Natural killer cell treated with Interleukin-12 subunit alpha and Interleukin-12 subunit beta and Interleukin-15 and Interleukin-18, amount 100 ng/mL, for 72 hours (primary cell): Measurements from ENCODE around the gene SEMG1. TPM values are rescaled to one million over a fixed set of nuclear protein-coding genes. Genes with fewer than 3 reads are reported as not detected.

ENCODE experiments used
- ATAC-seq, 2 donors: fragments of 150-1000 bp; cut with Tn5 transposase in 1 of 2; sonication (Bioruptor Pico), chemical (Tn5 transposase) in 1 of 2; 2 replicates each; pipeline ENCODE4 v1.10.0; 2021
- DNase-seq: peaks from one replicate; pipeline ENCODE4 v3.0.0; 2022; ENCODE audit warnings: low spot score
- H3K27ac Mint-ChIP-seq, 2 donors: 1 replicate in 1 of 2; 2 replicates in 1 of 2; pipeline ENCODE4 v1.8.0; 2022; ENCODE audit warnings: mixed read lengths in 2 of 2, mild to moderate bottlenecking in 1 of 2, moderate library complexity in 1 of 2
- H3K27me3 Mint-ChIP-seq, 2 donors: 1 replicate in 1 of 2; 2 replicates in 1 of 2; pipeline ENCODE4 v1.8.0; 2022; ENCODE audit warnings: mixed read lengths in 2 of 2
- H3K36me3 Mint-ChIP-seq: one replicate; pipeline ENCODE4 v1.8.0; 2022; ENCODE audit warnings: mixed read lengths
- H3K4me1 Mint-ChIP-seq, 2 donors: 1 replicate in 1 of 2; 2 replicates in 1 of 2; pipeline ENCODE4 v1.8.0; 2022; ENCODE audit warnings: low read depth in 2 of 2, mixed read lengths in 2 of 2, mild to moderate bottlenecking in 1 of 2
- H3K4me3 Mint-ChIP-seq: one replicate; pipeline ENCODE4 v1.8.0; 2022; ENCODE audit warnings: mixed read lengths
- H3K9me3 Mint-ChIP-seq: 2 replicates; pipeline ENCODE4 v1.8.0; 2022; ENCODE audit warnings: mixed read lengths
- total RNA-seq, 2 donors: library from RNA; stranded (reverse); gene quantifications; one replicate each; pipeline ENCODE4 v1.2.3, GENCODE V29; 2022

Gene SEMG1
- total RNA-seq, 2 donors from 2014 or later = not detected

GRCh38 chr20:45191926-45192325 lies 14.9 kb upstream of the SEMG1 start:
- Mint-ChIP-seq H3K27ac (no peak overlapping the region), H3K36me3 (no peaks in the 10 kb centered on the region)
- ATAC-seq = no peak

DNA sequence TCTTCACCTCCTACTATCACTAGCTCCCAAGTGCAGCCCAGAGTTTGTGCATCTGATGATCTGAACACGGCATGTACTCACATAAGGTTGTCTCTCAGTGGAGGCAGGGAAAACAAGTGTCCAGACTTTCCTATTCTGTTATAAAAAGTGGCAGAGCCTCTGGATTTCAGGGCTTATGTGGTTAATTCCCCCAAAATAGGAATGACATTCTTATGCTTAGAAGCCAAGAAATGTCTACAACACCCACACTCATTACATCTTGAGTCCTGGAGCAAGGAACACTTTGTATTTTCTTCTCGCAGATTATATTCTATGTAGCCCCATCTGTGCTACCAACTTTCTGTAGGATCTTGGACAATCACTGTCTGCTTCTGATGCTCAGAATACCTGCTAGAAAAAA lies 13.5 kb upstream of the SEMG1 start:
- no peaks in the 10 kb centered on the region for H3K9me3 Mint-ChIP-seq

More at GRCh38 chr20:45191926-45192325, 14.9 kb upstream of the SEMG1 start:
- Mint-ChIP-seq H3K4me1 (no peaks in the 10 kb centered on the region), H3K4me3 (no peak overlapping the region), H3K27me3 (peaks cover 8 to 23% of the 10 kb centered on the region in 2 donors), H3K9me3 (no peaks in the 10 kb centered on the region)
- no peak for DNase-seq

GRCh38 chr20:45209924-45210323 lies 3.1 kb downstream of the SEMG1 start:
- Mint-ChIP-seq H3K4me3 (no peak overlapping the region), H3K27me3 (peaks cover 38 to 64% of the 10 kb centered on the region in 2 donors), H3K36me3 (no peaks in the 10 kb centered on the region), H3K9me3 (no peaks in the 10 kb centered on the region), H3K4me1 (no peaks in the 10 kb centered on the region), H3K27ac (no peak overlapping the region)
- ATAC-seq (no peak), DNase-seq (no peak)

More for the DNA sequence above, 13.5 kb upstream of the SEMG1 start:
- no peak overlapping the region for H3K27ac Mint-ChIP-seq
- H3K36me3 Mint-ChIP-seq = no peaks in the 10 kb centered on the region
- ATAC-seq = no peak
- DNase-seq = no peak
- no peak overlapping the region for H3K4me3 Mint-ChIP-seq
- peaks cover 16 to 26% of the 10 kb centered on the region in 2 donors for H3K27me3 Mint-ChIP-seq
- no peaks in the 10 kb centered on the region for H3K4me1 Mint-ChIP-seq

- DNase-seq (no peak), ATAC-seq (no peak)
- no peak overlapping the region for H3K4me3 Mint-ChIP-seq
- H3K27me3 Mint-ChIP-seq = peaks cover 28 to 50% of the 10 kb centered on the region in 2 donors
- no peaks in the 10 kb centered on the region for H3K4me1 Mint-ChIP-seq
- H3K36me3 Mint-ChIP-seq = no peaks in the 10 kb centered on the region
- H3K9me3 Mint-ChIP-seq = no peaks in the 10 kb centered on the region
- no peak overlapping the region for H3K27ac Mint-ChIP-seq
Observed at GRCh38 chr20:45211569-45212474, 5.0 kb downstream of the SEMG1 start.

DNA sequence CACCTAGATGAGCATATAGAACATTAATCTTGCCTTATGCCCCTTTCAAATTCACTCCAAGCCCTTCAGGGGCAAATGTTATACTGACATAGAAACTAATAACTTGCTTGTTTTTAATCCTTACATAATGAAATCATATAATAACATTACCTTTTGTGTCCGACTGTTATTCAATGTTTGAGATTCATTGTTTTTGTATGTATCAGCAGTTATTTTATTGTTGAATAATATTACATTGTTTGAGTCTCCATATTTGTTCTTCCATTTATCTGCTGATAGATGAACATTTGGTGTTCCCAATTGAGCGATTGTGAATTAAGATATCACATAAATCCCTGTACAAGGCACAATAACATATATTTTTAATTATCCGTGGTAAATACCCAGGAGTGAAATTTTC lies 6.0 kb downstream of the SEMG1 start:
- Mint-ChIP-seq H3K4me1 (no peaks in the 10 kb centered on the region), H3K27me3 (peaks cover 22 to 50% of the 10 kb centered on the region in 2 donors), H3K9me3 (no peaks in the 10 kb centered on the region), H3K27ac (no peak overlapping the region), H3K4me3 (no peak overlapping the region), H3K36me3 (no peaks in the 10 kb centered on the region)
- DNase-seq (no peak), ATAC-seq (no peak)

DNA sequence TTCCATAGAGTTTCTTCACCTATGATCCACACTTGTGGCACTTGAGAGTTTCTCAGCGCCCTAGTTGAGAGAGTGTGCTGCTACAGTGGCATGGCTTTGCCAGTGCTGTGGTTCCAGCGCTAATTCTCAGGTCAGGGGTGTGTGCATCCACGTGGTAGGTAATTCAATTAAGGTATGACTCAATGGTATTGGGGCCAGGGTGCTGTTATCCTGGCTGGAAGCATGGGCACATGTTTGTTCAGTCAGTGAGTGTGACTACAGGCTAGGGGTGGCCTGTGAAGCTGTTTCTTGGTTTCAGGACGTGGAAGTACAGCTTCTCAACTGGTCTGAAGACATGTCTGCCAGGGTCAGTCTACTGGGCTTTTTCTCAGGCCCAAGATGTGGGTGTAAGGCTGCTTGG lies 11.3 kb downstream of the SEMG1 start:
- no peak overlapping the region for H3K4me3 Mint-ChIP-seq
- no peaks in the 10 kb centered on the region for H3K9me3 Mint-ChIP-seq
- H3K4me1 Mint-ChIP-seq = no peaks in the 10 kb centered on the region
- ATAC-seq (no peak), DNase-seq (no peak)
- H3K27ac Mint-ChIP-seq = no peak overlapping the region
- peaks cover 25 to 55% of the 10 kb centered on the region in 2 donors for H3K27me3 Mint-ChIP-seq
- no peaks in the 10 kb centered on the region for H3K36me3 Mint-ChIP-seq

DNA sequence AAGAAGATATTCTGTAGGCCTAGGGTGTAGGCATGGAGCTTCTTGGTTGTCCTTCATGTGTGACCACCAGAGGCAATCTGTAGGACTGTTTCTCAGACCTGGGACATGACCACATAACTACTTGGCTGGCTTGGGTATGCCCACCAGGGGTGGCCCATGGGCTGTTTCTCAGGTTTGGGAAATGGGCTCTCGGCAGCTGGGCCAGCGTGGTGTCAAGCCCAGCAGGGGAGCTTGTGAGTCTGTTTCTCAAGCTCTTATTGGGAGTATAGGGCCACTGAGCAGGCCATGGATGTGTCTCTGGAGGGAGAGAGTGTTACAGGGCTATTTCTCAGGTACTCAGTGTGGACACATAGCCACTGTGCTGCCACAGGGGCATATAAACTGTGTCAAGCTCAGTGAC lies 11.8 kb downstream of the SEMG1 start:
- H3K27ac Mint-ChIP-seq = no peak overlapping the region

DNA sequence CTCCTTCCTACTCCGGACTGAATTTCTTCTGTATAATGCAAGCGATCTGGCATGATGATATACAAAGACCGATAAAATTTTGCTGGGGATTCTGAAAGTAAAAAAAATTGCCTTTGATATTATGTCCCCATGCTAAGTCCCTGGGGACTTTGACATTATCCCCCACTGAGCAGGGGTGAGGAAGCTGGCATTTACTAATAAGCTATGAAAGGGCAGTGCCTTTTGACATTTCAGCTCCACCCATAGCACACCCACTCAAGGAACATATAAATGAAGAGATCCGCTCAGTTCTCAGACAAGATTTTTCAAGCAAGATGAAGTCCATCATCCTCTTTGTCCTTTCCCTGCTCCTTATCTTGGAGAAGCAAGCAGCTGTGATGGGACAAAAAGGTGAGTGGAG lies 14.2 kb downstream of the SEMG1 start, which contains the start of gene SEMG2:
Gene SEMG2 (plus strand): TSS at position 298 of the 400 bp plus-strand sequence. CDS start 17 bp downstream, at position 315.
- no peak within 1 kb of the TSS for H3K4me3 Mint-ChIP-seq

More for the DNA sequence above, 11.8 kb downstream of the SEMG1 start:
- Mint-ChIP-seq H3K27me3 (peaks cover 26 to 51% of the 10 kb centered on the region in 2 donors), H3K4me3 (no peak overlapping the region), H3K9me3 (no peaks in the 10 kb centered on the region), H3K4me1 (no peaks in the 10 kb centered on the region), H3K36me3 (no peaks in the 10 kb centered on the region)
- DNase-seq (no peak), ATAC-seq (peak in 1 of 2 donors; percentile 24)

DNA sequence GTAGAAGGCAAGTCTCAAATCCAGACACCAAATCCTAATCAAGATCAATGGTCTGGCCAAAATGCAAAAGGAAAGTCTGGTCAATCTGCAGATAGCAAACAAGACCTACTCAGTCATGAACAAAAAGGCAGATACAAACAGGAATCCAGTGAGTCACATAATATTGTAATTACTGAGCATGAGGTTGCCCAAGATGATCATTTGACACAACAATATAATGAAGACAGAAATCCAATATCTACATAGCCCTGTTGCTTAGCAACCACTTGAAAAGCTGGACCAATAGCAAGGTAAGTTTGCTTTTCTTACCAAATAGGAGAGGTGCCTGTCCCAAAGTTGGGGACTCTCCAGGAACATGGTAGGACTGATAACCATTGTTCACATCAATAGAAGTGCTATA lies 16.3 kb downstream of the SEMG1 start:
- H3K9me3 Mint-ChIP-seq = no peaks in the 10 kb centered on the region
- DNase-seq (no peak), ATAC-seq (no peak)
- no peaks in the 10 kb centered on the region for H3K36me3 Mint-ChIP-seq
- peaks cover 25 to 37% of the 10 kb centered on the region in 2 donors for H3K27me3 Mint-ChIP-seq
- no peaks in the 10 kb centered on the region for H3K4me1 Mint-ChIP-seq
- no peak overlapping the region for H3K4me3 Mint-ChIP-seq
- no peak overlapping the region for H3K27ac Mint-ChIP-seq

More for the DNA sequence above, 14.2 kb downstream of the SEMG1 start, which contains the start of gene SEMG2:
- no peak for DNase-seq
- Mint-ChIP-seq H3K9me3 (no peaks in the 10 kb centered on the region), H3K27me3 (peaks cover 27 to 50% of the 10 kb centered on the region in 2 donors), H3K36me3 (no peaks in the 10 kb centered on the region), H3K4me1 (no peaks in the 10 kb centered on the region), H3K27ac (no peak within 1 kb of the TSS)
- no peak for ATAC-seq

DNA sequence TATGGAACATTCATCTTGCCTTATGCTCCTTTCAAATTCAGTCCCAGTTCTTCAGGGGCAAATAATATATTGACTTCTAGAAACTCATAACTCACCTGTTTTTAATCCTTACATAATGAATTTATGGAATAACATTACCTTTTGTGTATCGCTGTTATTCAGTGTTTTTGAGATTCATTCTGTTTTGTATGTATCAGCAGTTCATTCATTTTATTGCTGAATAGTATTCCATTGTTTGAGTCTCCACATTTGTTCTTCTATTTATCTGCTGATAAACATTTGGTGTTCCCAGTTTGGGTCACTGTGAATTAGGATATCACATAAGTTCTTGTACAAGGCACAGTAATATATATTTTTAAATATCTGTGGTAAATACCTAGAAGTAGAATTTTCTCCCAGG lies 19.5 kb downstream of the SEMG1 start:
- ATAC-seq (no peak), DNase-seq (no peak)
- H3K9me3 Mint-ChIP-seq = no peaks in the 10 kb centered on the region
- H3K4me3 Mint-ChIP-seq = no peak overlapping the region
- no peaks in the 10 kb centered on the region for H3K4me1 Mint-ChIP-seq
- H3K27ac Mint-ChIP-seq = no peak overlapping the region
- H3K27me3 Mint-ChIP-seq = peaks cover 36 to 42% of the 10 kb centered on the region in 2 donors
- H3K36me3 Mint-ChIP-seq = no peaks in the 10 kb centered on the region

DNA sequence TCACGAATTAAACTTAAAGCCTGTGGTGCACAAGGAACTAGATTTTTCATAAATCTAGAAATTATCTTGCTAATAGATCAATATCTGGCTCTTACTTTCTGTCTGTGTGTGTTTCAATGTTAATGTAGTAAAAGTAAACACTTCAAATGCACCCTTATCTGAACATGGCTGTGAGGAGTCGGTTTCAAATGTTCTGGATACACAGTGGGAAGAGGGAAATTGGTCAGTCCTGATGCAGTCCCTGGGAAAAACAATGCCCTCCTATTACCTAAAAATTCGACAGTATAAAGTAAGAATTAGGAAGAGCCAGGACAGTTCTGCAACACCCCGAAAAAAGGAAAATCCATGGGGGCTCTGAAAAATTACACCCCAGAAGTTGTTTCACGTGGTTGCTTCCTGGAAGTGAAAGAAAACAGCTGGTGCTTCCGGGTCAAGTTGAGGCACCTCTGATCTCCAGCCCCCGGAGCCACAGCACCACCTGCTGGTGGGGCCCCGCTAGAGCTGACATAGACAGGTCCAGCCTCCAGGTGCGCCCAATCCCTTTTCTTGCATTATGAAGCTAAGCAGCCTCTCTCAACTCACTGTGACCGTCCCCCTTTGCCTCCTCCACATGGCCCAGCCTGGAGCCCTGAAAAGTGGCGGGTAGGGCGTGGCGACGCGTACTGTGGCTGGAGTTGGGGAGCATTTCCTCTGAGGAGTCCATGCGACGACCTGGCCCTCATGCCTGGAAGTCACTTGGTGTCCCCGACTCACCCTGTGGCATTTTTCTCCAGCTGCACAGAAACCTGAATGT lies 22.6 kb downstream of the SEMG1 start:
- Mint-ChIP-seq H3K4me1 (no peaks in the 10 kb centered on the region), H3K27ac (no peak overlapping the region), H3K4me3 (no peak overlapping the region), H3K9me3 (no peaks in the 10 kb centered on the region), H3K27me3 (peaks cover 40 to 53% of the 10 kb centered on the region in 2 donors), H3K36me3 (peaks cover 2% of the 10 kb centered on the region)
- DNase-seq (peak; percentile 69), ATAC-seq (peak in 1 of 2 donors; percentile 38)

DNA sequence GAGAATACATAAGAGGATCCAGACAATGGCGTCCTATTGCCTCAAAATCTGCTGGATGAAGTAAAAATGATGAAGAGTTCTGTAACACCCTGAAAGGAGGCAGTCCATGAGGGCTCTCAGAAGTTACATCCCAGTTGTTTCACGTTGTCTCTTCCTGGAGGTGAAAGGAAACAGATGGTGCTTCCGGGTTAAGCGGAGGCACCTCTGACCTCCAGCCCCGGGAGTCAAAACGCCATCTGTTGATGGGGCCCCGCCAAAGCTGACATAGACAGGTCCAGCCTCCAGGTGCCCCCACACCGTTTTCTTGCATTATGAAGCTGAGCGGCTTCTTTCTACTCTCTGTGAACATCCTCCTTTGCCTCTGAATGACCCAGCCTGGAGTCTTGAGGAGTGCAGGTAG lies 23.8 kb downstream of the SEMG1 start:
- Mint-ChIP-seq H3K36me3 (peaks cover 5% of the 10 kb centered on the region), H3K27ac (no peak overlapping the region), H3K27me3 (peaks cover 33 to 53% of the 10 kb centered on the region in 2 donors), H3K4me3 (no peak overlapping the region), H3K9me3 (no peaks in the 10 kb centered on the region), H3K4me1 (no peaks in the 10 kb centered on the region)
- DNase-seq = no peak
- no peak for ATAC-seq

- H3K4me3 Mint-ChIP-seq = no peak overlapping the region
- peaks cover 25 to 53% of the 10 kb centered on the region in 2 donors for H3K27me3 Mint-ChIP-seq
- ATAC-seq = no peak
- no peaks in the 10 kb centered on the region for H3K4me1 Mint-ChIP-seq
- no peaks in the 10 kb centered on the region for H3K9me3 Mint-ChIP-seq
- no peak overlapping the region for H3K27ac Mint-ChIP-seq
- H3K36me3 Mint-ChIP-seq = peaks cover 5% of the 10 kb centered on the region
- DNase-seq = no peak
Observed at GRCh38 chr20:45235995-45236394, 29.2 kb downstream of the SEMG1 start.

DNA sequence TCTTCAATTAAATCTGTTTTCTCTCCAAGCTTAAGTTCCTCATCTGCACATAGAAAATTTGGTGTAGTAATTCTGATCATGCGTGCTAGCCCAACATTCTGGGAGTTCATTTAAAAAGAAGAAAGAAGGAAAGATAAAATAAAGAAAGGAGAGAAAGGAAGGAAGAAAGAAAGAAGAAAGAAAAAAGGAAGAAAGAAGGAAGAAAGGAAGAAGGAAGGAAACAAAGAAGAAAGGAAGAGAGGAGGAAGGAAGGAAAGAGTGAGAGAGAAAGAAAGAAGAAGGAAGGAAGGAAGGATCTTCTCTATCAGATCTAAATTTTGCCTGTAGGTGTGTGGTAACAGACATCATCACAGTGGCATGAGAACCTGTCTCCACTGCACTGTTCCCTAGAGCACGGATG lies 31.3 kb downstream of the SEMG1 start:
- H3K27me3 Mint-ChIP-seq = peaks cover 19 to 42% of the 10 kb centered on the region in 2 donors
- DNase-seq = no peak
- H3K4me3 Mint-ChIP-seq = no peak overlapping the region
- no peaks in the 10 kb centered on the region for H3K9me3 Mint-ChIP-seq
- H3K27ac Mint-ChIP-seq = no peak overlapping the region
- no peak for ATAC-seq
- peaks cover 5% of the 10 kb centered on the region for H3K36me3 Mint-ChIP-seq
- H3K4me1 Mint-ChIP-seq = no peaks in the 10 kb centered on the region
